ENCODE measurements around the gene USB1.

Gene USB1

GRCh38 chr16:58049232-58050185 lies 48.3 kb downstream of the USB1 start:
- no peak for DNase-seq

DNA sequence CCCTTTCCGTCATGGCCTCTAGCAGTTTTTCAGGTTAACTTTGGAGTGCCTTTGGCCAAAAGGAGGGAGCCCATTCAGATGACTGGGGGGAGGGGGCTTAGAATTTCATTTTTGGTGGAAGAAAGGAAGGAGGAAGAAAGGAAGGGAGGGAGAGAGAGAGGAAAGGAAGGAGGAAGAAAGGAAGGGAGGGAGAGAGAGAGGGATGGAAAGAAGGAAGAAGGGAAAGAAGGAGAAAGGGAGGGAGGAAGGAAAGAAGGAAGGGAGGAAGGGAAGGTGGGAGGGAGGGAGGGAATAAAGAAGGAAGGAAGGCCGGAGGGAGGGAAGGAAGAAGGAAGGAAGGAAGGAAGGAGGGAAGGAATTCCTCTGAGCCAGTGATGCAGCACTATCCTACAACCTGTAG lies 50.1 kb downstream of the USB1 start:
- DNase-seq, result no peak

DNA sequence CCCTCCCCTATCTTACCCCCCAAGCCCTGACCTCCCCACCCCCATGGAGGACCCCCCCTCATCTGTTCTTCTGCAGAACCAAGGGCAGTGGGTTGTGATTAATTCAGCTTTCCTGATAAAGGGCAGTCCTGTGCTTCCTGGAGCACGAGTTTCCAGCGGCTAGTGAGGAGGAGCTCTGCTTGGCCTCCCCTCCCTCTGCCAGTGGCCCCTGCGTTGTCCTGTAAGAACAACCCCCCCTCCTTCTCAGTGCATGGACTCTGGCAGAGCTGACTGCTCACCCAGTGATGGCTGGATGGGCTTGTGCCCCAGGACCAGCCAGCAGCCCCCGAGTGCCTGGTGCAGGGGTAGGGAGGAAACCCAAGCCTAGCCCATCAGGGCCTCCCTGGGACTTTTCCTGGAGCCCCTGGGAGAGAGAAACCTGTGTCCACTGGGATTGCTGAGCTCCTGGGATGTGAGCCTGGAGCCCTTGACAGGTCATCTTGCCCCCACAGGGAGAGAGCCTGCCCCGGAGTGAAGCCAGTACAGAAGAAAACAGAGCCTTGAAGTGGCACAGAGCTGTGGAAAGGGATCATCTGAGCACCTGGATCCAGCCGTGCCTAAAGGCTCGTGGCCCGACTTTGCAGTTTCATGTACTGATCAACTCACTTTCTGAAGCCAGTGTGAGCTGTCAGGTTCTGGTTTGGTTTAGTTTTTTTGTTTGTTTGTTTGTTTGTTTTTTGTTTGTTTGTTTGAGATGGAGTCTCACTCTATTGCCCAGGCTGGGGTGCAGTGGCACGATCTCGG lies 50.8 kb downstream of the USB1 start:
- DNase-seq, result no peak

DNA sequence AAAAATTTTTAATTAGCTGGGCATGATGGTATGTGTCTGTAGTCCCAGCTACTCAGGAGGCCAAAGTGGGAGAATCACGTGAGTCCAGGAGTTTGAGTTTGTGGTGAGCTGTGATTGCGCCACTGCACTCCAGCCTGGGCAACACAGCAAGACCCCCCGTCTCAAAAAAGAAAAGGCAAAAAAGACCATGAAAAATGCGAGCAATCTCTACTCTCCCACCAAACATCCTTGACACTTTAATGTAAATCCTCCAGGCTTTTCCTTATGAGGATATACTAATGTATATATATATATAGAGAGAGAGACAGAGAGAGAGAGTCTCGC lies 52.4 kb downstream of the USB1 start:
- no peak for DNase-seq

- no peak for DNase-seq
Observed at GRCh38 chr16:58054289-58054688, 53.1 kb downstream of the USB1 start.

DNA sequence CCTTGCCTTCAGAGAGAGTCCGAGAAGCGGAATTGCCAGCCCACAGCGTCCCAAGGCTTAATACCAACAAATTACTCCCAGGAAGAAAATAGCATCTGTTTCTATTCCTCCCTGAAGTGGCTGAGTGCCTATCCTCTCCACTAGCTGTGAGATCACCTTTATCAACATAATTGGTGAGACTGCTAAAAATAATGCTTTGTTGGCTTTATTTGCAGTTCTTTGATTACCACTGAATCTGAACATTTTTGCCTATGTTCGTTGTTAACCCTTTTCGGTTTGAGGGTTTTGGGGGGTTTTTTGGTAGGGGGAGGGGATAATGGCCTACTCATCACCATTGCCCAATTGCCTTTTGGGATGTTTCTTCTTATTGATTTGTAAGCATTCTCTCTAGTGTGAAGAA lies 55.4 kb downstream of the USB1 start:
- no peak for DNase-seq

DNA sequence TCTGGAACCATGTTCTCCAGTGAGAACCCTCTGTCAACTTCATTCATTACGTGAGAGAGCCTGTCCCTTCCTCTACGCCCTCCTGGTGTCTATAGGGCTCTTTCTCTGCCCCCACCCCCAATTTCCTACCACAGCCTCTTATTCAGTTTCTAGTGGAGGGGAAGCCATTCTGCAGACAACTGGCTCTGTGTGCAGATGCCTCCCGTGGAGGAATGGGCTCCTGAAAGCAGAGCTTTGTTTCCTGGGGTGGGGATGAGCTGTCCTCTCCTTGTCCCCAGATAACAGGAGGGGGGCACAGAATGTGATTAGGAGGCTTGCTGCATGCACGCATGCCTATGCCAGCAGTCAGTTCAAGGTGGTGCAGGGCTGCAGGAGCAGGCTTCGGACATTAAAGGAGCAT lies 55.9 kb downstream of the USB1 start:
- no peak for DNase-seq

DNA sequence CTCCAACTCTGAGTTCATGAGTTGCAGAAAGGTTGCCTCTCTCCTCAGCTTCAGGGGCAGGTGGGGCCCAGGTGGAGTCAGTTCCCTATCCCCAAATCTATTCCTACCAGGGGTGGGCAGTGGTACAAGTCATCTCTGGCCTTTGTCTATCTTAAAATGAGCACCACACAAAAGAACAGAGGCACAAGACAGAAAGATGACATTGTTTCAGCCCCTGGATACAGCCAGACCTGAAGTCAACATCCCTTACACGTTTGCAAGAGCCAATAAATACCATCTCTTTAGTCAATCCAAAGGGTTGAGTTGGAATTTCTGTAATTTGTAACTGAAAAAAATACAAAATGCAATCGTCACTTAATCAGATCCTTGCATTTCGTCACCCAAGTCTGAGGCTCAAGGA lies 56.6 kb downstream of the USB1 start:
- no peak for DNase-seq

GRCh38 chr16:58062821-58063220 lies 61.6 kb downstream of the USB1 start:
- no peak for DNase-seq

- DNase-seq, result no peak
Observed at GRCh38 chr16:58063377-58064076, 62.3 kb downstream of the USB1 start.

GRCh38 chr16:58070585-58070984 lies 69.4 kb downstream of the USB1 start:
- DNase-seq, result no peak

All from stimulated activated CD4-positive, alpha-beta T cell treated with anti-CD3 and anti-CD28 coated beads, Interleukin-15, amount 100 ng/mL, for 24 hours (primary cell).